ENCODE results near the gene KRTAP5-3. TPM values are rescaled to one million over a fixed set of nuclear protein-coding genes. Genes with fewer than 3 reads are reported as not detected.
"Not testable (repeated sequence)": the region's sequence is repeated elsewhere in the genome, so short reads cannot be mapped to it uniquely, and the experiment has no call there.

The KRTAP5-3 gene
- total and polyA plus RNA-seq, 2 experiments from 2014 or later = not detected

- Histone ChIP-seq H3K4me1 (ENCODE audit: low read depth) (no peaks in the 10 kb centered on the region), H3K36me3 (no peaks in the 10 kb centered on the region), H3K27me3 (no peaks in the 10 kb centered on the region), H3K4me3 (no peak overlapping the region), H3K9me3 (ENCODE audit: low read depth) (no peaks in the 10 kb centered on the region), H3K27ac (no peak overlapping the region)
- no peak for DNase-seq (ENCODE audit: low read depth in 1 of 2, low spot score in 1 of 2)
- TF ChIP-seq CTCF (IDR thresholded peaks at IDR 0.05; ENCODE audit: low read depth, low read length) = no peak
Measured at GRCh38 chr11:1650918-1651262, 42.6 kb upstream of the KRTAP5-3 start.

GRCh38 chr11:1650034-1650917 lies 42.0 kb upstream of the KRTAP5-3 start:
- Histone ChIP-seq H3K27me3 (no peaks in the 10 kb centered on the region), H3K9me3 (ENCODE audit: low read depth) (no peaks in the 10 kb centered on the region), H3K4me1 (ENCODE audit: low read depth) (no peaks in the 10 kb centered on the region), H3K27ac (no peak overlapping the region), H3K36me3 (no peaks in the 10 kb centered on the region), H3K4me3 (no peak overlapping the region)
- TF ChIP-seq CTCF (IDR thresholded peaks at IDR 0.05; ENCODE audit: low read depth, low read length) = no peak
- no peak for DNase-seq (ENCODE audit: low read depth in 1 of 2, low spot score in 1 of 2)

- no peak for DNase-seq (ENCODE audit: low read depth in 1 of 2, low spot score in 1 of 2)
- no peak for TF ChIP-seq CTCF (IDR thresholded peaks at IDR 0.05; ENCODE audit: low read depth, low read length)
- H3K27ac ChIP-seq = no peak overlapping the region
- H3K36me3 ChIP-seq = no peaks in the 10 kb centered on the region
- H3K9me3 ChIP-seq (ENCODE audit: low read depth) = no peaks in the 10 kb centered on the region
- no peaks in the 10 kb centered on the region for H3K27me3 ChIP-seq
- no peak overlapping the region for H3K4me3 ChIP-seq
- no peaks in the 10 kb centered on the region for H3K4me1 ChIP-seq (ENCODE audit: low read depth)
Measured at GRCh38 chr11:1648653-1649420, 40.6 kb upstream of the KRTAP5-3 start.

- no peak for TF ChIP-seq CTCF (IDR thresholded peaks at IDR 0.05; ENCODE audit: low read depth, low read length)
- H3K4me3 ChIP-seq = no peak overlapping the region
- DNase-seq (ENCODE audit: low read depth in 1 of 2, low spot score in 1 of 2) = no peak
- H3K36me3 ChIP-seq = no peaks in the 10 kb centered on the region
- no peaks in the 10 kb centered on the region for H3K9me3 ChIP-seq (ENCODE audit: low read depth)
- H3K27ac ChIP-seq = no peak overlapping the region
- no peaks in the 10 kb centered on the region for H3K4me1 ChIP-seq (ENCODE audit: low read depth)
- no peaks in the 10 kb centered on the region for H3K27me3 ChIP-seq
Measured at GRCh38 chr11:1647901-1648652, 39.8 kb upstream of the KRTAP5-3 start.

- H3K36me3 ChIP-seq; H3K4me3 ChIP-seq; H3K9me3 ChIP-seq (ENCODE audit: low read depth); H3K4me1 ChIP-seq (ENCODE audit: low read depth); H3K27ac ChIP-seq; DNase-seq (ENCODE audit: low read depth in 1 of 2, low spot score in 1 of 2); H3K27me3 ChIP-seq: not testable (repeated sequence)
Measured at GRCh38 chr11:1646540-1646939, 38.3 kb upstream of the KRTAP5-3 start.

Data from cardiac muscle cell (in vitro differentiated cells and primary cell).